Measurements from ENCODE around the gene OSGIN1. TPM values are rescaled to one million over a fixed set of nuclear protein-coding genes. Genes with fewer than 3 reads are reported as not detected.

Gene OSGIN1
- polyA plus RNA-seq, 3 donors: 0.33 to 0.48 (median 0.47) TPM

GRCh38 chr16:83969771-83970429 lies 16.9 kb downstream of the OSGIN1 start:
- DNase-seq (ENCODE audit: low read depth in 3 of 3, low spot score in 2 of 3): no peak

GRCh38 chr16:83970430-83970815 lies 17.4 kb downstream of the OSGIN1 start:
- DNase-seq (ENCODE audit: low read depth in 3 of 3, low spot score in 2 of 3): no peak

- no peak for DNase-seq (ENCODE audit: low read depth in 3 of 3, low spot score in 2 of 3)
These were observed 18.4 kb downstream of the OSGIN1 start for GRCh38 chr16:83971165-83972130.

GRCh38 chr16:83972256-83973008 lies 19.4 kb downstream of the OSGIN1 start:
- DNase-seq (ENCODE audit: low read depth in 3 of 3, low spot score in 2 of 3): no peak

- no peak for DNase-seq (ENCODE audit: low read depth in 3 of 3, low spot score in 2 of 3)
These were observed 20.0 kb downstream of the OSGIN1 start for GRCh38 chr16:83973077-83973476.

- no peak for DNase-seq (ENCODE audit: low read depth in 3 of 3, low spot score in 2 of 3)
These were observed 20.7 kb downstream of the OSGIN1 start for GRCh38 chr16:83973581-83974385.

- DNase-seq (ENCODE audit: low read depth in 3 of 3, low spot score in 2 of 3): no peak
These were observed 21.4 kb downstream of the OSGIN1 start for GRCh38 chr16:83974475-83974874.

GRCh38 chr16:83975590-83976260 lies 22.7 kb downstream of the OSGIN1 start:
- DNase-seq (ENCODE audit: low read depth in 3 of 3, low spot score in 2 of 3): no peak

GRCh38 chr16:83977056-83977815 lies 24.2 kb downstream of the OSGIN1 start:
- DNase-seq (ENCODE audit: low read depth in 3 of 3, low spot score in 2 of 3): no peak

GRCh38 chr16:83978401-83978904 lies 25.4 kb downstream of the OSGIN1 start:
- no peak for DNase-seq (ENCODE audit: low read depth in 3 of 3, low spot score in 2 of 3)

GRCh38 chr16:83979441-83979840 lies 26.4 kb downstream of the OSGIN1 start:
- DNase-seq (ENCODE audit: low read depth in 3 of 3, low spot score in 2 of 3): no peak

- no peak for DNase-seq (ENCODE audit: low read depth in 3 of 3, low spot score in 2 of 3)
These were observed 27.8 kb downstream of the OSGIN1 start for GRCh38 chr16:83980794-83981193.

GRCh38 chr16:83981799-83982198 lies 28.8 kb downstream of the OSGIN1 start:
- no peak for DNase-seq (ENCODE audit: low read depth in 3 of 3, low spot score in 2 of 3)

- DNase-seq (ENCODE audit: low read depth in 3 of 3, low spot score in 2 of 3): no peak
These were observed 30.5 kb downstream of the OSGIN1 start for GRCh38 chr16:83983491-83983890.

GRCh38 chr16:83989300-83989699 lies 36.3 kb downstream of the OSGIN1 start:
- DNase-seq (ENCODE audit: low read depth in 3 of 3, low spot score in 2 of 3): no peak

GRCh38 chr16:83990492-83990891 lies 37.5 kb downstream of the OSGIN1 start:
- DNase-seq (ENCODE audit: low read depth in 3 of 3, low spot score in 2 of 3): no peak

- DNase-seq (ENCODE audit: low read depth in 3 of 3, low spot score in 2 of 3): no peak
These were observed 39.6 kb downstream of the OSGIN1 start for GRCh38 chr16:83992624-83993023.

- no peak for DNase-seq (ENCODE audit: low read depth in 3 of 3, low spot score in 2 of 3)
These were observed 41.0 kb downstream of the OSGIN1 start for GRCh38 chr16:83994087-83994486.

- no peak for DNase-seq (ENCODE audit: low read depth in 3 of 3, low spot score in 2 of 3)
These were observed 41.7 kb downstream of the OSGIN1 start for GRCh38 chr16:83994703-83995102.

Data from right renal cortex interstitium (tissue), 3 donors.